ENCODE data around the gene ORC5.
"Not testable (repeated sequence)": the region's sequence is repeated elsewhere in the genome, so short reads cannot be mapped to it uniquely, and the experiment has no call there.

ORC5 gene

DNA sequence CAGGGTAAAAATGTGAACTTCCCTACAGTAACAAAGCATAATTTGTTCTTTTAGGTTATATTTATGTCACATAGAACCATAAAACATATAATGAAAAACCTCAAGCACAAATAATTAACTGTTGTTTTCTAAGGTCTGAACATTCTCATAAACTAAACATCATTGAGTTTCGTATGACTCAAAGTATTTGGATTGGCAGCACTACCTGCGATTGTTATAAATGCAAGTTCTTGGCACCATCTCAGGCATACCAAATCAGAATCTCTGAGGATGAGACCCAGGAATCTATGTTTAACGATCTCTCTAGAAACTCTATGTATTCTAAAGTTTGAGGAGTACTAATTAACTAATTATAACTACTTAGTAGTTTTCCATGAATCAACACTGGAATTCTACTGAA is 22.5 kb downstream of the ORC5 start:
- no peak for DNase-seq

DNA sequence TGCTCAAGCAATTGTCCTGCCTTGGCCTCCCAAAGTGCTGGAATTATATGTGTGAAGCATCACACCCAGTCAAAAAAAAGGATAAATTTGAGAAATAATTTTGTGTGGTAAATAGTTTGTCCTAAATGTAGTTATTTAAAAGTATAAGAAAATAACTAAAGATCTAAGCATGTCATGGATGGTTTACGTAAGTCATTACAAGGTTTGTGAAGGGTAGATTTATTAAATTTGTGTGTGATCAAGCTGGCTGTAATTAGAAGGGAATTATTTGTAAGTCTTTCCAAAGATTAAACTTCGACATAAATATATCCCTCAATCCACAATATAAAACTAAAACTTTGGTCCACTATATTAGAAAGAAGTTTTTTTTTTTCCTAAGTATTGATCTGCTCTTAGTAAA is 28.6 kb downstream of the ORC5 start:
- DNase-seq = no peak

DNA sequence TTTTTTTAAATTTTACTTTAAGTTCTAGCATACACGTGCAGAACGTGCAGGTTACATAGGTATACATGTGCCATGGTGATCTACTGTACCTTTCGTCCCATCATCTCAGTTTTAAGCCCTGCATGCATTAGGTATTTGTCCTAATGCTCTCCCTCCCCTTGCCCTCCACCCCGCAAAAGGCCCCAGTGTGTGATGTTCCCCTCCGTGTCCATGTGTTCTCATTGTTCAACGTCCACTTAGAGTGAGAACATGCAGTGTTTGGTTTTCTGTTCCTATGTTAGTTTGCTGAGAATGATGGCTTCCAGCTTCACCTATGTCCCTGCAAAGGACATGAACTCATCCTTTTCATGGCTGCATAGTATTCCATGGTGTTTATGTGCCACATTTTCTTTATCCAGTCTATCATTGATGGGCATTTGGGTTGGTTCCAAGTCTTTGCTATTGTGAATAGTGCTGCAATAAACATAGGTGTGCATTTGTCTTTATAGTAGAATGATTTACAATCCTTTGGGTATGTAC is 30.2 kb downstream of the ORC5 start:
- not testable (repeated sequence) for DNase-seq

DNA sequence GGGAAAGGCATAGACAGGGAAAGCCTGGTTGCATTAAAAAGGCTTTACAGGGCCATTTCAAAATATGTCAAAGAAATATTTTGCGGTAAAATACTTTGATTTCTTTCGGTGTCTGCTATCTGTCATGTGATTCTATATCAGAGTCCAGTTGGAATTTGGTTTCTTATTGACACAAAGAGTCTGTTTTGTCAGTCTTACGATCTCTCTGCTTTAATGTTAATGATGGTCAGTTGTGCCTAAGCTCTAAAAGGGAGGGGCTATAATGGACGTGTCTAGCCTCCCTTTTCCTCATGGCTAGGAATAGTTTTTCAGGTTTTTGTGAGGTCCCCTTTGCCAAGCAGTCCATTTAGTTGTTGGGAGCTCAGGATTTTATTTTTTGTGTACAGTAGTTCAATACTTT is 31.5 kb downstream of the ORC5 start:
- DNase-seq = no peak

DNA sequence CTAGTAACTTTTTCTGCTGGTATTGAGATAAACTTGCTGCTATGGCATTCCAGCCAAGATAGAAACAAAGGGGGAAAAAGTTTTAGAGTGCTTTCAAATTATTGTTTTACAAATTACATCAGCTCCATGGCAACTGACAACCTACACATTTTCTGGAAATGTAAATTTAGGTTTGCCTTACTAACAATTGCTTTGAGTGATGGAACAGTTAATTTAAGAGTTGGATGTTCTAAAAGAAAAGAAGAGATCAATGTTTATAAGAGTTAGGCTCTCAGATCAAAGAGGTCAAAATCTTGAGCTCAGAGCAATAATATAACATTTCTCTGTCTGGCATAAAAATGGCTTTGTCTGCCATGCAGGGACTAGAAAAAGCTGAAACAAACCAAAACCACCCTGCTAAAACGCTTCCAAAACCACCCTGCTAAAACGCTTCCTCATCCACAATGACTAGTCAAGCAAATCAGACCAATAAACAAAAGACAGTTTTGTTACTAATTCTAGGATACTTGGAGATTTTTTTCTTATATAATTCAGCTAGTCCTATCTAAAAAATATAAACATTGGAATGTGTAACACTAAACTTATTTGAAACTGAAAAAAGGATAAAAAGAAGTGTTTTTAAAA is 32.3 kb downstream of the ORC5 start:
- DNase-seq = no peak

DNA sequence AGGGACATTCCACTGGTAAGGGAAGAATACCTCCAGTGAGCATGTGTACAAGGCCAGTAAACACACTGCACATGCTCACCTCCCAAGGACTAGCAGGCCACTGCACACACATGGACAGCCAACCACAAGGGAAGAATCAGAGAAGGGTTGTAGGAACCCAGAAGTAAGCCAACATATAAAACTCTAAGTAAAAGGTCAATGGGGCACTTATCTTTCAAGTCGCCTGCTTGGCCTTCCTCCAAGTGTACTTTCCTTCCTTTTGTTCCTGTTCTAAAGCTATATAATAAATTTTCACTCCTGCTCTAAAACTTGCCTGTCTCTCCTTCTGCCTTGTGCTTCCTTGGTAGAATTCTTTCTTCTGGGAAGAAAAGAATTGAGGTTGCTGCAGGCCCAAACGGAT is 33.0 kb downstream of the ORC5 start:
- DNase-seq = no peak

DNA sequence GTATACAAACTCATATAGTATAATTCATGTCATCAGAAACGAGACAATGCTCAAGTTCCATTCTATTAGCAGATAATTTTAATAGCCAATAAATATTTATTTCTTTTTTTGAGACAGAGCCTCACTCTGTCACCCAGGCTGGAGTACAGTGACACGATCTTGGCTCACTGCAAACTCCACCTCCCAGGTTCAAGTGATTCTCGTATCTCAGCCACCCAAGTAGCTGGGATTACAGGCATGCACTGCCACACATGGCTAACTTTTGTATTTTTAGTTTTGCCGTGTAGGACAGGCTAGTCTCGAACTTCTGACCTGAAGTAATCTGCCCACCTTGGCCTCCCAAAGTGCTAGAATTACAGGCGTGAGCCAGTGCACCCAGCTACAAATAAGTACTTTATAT is 45.7 kb downstream of the ORC5 start:
- DNase-seq = no peak

DNA sequence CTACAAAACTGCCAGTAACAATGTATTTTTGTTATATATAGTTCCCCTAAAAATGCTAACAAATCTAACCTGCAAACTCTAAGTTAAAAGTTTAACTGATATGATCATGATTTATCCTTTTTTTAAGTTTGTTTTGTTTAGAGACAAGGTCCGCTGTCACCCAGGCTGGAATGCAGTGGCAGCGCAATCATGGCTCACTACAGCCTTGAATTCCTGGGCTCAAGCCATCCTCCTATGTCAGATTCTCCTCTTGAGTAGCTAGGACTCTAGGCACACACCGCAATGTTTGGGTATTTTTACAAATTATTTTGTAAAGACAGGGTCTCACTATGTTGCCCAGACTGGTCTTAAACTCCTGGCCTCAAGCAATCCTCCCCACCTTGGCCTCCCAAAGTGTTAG is 46.6 kb downstream of the ORC5 start:
- no peak for DNase-seq

DNA sequence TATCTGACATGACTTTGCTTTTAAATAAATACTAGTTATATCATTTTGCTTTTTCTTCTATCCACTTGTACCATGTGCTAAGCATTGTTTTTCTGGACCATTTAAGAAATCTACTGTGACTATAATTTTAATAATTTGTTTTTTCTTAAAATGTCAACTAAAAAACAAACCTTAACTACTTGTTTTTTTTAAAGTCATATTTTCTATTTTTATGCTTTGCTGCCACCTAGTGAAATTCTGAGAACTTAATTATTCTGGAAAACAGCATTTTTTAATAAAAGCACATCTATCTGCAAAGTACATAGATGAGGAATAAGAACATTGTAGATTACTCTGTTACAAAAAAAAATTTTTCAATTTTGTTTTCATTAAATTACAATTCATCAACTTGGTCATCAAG is 47.4 kb downstream of the ORC5 start:
- DNase-seq = peak in 1 of 2 donors; percentile 6

DNA sequence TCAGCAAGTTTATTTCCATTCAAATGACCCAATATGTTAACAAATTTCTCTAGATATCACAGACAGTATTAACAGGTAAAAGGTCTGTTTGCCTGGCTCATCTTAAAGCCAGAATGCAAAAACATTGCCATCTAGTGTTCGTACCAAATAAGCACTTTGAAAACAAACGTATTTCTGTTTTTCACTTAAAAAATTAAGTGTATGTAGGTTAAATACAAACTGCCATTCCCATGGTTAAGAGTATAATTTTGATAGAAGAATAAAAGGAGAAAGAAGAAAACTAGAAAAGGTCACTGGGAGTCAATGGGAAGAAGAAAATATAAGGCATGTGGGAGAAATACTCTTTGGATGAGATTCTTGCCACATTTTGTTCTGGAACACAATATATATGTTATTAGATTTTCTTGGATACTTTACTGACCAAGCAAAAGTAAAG is 51.0 kb downstream of the ORC5 start:
- peak in 1 of 2 donors; percentile 15 for DNase-seq

DNA sequence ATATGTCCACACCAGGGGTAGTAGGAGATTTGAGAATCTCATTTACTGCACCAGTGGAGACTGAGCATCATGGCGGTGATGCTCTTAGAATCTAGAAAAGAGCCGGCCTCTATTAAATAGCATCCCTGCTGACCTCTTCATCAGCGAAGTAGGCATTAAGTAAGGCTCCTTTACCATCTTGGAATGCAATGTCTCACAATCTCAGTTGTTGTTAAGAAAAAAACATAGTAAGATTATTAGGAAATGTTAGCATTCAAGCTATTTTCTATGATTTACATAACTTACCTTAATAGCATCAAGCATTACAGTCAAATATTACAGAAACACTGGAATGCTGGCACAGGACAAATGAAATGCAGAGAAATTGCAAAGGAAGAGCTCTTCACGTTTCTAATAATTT is 54.5 kb downstream of the ORC5 start:
- no peak for DNase-seq

DNA sequence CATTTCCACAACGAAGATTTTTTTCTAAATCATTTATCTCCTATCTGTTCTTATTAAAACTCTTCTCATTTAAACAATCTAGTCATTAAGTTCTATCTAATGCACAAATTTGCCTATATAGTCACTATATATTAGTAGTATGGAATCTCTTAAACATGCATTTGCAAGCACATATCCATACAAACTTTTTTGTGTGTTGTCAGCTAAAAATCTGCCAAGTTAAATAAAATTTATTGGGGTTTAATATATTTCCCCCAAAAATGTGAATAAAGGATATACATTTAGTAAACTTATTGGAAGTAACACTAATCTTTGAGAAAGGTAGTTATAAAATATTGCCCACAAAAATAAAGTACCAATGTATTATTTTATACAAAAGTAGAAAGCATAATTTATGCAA is 55.3 kb downstream of the ORC5 start:
- DNase-seq = no peak

DNA sequence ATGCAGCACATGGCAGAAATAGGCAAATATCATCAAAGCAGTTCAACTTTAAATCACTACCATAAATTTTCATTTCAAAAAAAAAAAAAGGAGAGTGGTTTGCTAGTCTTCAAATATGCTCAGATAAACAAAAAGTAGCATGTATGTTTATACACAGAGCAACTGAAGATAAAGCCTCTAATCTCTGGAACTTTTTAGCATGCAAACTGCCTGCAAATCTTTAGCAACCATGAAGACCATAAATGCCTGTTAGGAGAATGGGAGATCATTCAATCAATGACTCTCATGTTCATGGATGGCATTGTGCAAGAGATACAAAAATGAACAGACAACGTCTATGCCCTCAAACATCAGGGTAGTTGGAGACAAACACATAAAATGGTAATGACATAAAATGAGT is 57.3 kb downstream of the ORC5 start:
- DNase-seq = no peak

DNA sequence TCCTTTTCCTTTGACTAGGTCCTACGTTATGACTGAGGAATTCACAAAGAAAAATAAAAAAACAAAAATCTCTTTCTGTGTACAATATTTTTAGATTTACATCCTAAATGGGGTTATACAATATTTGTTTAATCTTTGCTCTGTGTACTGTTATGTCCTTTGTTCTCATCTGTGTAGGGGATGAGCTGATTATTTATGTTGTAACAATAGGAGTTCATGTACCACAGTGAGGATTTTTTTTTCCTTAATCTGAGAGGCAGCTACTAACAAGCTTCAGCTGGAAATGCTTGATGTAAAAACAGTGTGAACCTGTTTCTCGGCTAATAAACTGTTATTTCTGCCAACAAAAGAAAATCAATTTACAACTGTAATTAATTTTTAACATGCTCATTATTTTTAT is 58.0 kb downstream of the ORC5 start:
- DNase-seq = no peak

DNA sequence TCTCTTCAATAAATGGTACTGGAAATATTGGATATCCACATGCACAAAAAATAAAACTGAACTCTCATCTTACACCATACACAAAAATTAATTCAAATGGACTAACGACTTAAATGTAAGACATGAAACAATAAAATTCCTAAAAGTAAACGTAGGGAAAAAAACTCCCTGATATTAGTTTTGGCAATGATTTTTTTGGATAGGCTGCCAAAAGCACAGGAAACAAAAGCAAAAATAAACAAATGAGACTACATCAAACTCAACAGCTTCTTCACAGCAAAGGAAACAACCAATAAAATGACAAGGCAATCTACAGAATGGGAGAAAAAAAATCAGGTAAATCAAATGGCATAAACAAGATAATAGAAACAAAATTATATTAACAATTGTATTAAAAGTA is 65.7 kb downstream of the ORC5 start:
- DNase-seq = no peak

DNA sequence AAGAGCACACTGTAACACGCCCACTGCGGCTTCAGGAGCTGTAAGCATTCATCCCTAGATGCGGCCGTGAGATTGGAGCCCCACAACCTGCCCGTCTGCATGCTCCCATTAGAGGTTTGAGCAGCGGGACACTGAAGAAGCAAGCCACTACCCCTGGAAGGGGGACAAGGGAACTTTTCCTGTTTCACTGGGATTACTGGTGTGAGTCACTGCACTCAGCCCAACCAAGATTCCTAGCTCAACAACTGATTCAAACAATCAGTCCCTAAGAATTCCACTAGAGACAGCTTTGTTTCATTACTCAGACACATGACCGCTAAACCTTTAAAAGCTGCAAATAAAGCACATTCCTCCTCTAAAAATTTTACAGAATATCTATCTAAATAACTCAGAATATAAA is 69.8 kb downstream of the ORC5 start:
- no peak for DNase-seq

DNA sequence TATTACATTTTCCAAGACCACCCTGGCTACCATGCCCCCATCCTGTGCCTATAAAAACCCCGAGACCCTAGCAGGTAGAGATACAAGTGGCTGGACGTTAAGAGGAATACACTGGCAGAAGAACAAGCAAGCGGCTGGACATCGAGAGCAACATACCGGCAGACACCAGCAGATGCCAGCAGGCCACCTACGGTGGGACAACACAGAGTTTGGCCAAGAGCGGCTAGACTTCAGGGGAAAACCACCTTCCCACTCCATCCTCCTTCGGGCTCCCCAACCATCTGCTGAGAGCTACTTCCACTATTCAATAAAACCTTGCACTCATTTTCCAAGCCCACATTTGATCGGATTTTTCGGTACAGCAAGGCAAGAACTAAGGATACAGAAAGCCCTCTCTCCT is 70.3 kb downstream of the ORC5 start:
- no peak for DNase-seq

DNA sequence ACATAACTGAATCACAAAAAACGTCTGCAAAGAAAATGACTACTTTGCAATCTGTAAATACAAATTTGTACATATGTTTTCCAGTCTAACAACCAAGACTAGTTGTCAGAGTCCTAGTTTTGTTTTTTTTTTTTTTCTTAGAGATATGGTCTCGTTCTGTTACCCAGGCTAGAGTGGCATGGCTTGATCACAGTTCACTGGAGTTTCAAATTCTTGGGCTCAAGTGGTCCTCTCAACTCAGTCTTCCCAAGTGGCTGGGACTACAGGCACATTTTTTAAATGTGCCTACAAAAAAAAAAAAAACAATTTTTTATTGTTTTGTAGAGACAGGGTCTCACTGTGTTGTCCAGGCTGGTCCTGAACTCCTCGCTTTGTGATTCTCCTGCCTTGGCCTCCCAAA is 70.8 kb downstream of the ORC5 start:
- no peak for DNase-seq

DNA sequence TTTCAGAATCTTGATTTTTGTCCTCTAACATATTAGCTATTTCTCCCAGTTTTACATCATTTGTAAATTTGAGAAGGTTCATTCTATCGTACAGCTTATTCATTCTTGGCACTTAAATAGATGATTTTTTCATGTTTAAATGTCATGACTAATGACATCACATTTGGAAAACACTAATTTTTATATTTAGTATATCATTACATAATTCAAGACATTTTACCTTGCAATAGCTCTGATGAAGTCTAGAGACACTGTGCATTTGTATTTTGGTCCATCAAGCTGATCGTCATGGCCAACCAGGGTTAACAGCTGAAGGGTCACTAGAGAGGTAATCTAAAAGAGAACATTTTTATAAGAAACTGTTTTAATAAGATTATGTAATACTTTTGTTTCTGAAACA is 71.3 kb downstream of the ORC5 start:
- DNase-seq = no peak

DNA sequence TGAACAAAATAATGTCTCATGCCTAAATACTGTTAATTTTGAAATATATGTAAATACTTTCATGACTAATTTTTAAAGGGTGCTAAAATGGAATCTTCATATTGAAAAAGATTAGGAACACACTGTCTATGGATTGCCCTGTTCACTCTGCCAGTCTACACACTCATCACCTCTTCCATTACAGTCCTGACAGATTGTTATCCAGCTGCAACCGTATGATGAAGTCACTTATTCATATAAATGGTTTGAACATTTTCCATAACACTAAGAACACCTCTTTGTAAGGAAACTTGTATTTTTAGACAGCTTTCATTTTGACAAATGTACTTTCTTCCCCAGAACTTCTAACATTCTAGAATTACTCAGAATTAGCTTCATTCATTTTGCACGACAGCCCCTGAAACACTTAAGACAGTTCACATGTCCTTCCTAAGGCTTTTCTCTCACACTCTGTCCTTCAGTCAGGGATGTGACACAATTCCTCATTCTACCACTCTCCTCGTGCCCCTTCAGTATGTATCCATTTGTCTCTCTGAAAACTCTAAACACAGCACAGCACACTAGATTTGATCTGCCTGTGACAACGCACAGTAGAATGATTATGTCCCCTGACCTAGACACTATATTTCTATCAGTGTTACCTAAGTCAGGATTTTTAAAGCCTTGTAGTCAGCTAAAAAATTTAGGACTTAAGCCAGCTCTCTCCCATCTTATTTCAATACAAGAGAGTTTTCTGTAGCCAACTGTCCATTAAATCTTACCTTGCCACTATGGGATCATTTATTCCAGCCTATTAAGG is 71.9 kb downstream of the ORC5 start:
- no peak for DNase-seq

DNA sequence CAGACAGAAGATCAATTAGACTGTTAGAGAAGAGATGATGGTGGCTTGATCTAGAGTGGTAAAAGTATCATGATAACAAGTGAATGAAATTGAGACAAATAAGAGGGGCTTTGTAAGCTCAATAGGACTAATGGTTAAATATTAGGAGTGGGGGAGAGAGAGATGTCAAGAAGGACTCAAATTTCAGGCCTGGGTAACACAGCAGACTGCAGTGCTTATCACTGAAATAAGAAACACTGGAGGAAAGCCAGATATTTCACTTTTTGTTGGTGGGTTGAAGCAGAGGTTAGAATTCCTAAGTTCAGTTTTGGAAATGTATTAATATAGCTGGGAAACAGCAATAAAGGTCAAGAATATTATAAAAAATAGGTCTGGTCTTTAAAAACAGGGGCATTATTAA is 74.6 kb downstream of the ORC5 start:
- no peak for DNase-seq

DNA sequence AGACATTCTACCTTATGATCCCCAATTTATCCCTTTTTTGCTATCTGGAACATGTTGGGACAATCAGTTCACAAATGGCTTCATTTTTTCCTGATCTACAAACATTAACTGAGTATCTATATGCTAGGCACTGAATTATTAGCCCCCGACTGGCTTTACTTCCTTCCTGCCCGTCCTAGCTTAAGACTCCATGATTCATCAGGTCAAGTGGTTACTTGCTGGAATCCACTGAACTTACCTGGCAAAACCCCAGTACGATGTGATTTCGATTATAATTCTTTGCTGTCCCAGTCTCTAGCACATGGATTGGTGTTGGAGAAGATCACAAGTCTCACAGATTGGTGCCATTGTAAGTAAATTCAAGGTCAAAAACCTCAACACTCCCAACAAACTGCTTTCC is 77.1 kb downstream of the ORC5 start:
- DNase-seq = no peak

DNA sequence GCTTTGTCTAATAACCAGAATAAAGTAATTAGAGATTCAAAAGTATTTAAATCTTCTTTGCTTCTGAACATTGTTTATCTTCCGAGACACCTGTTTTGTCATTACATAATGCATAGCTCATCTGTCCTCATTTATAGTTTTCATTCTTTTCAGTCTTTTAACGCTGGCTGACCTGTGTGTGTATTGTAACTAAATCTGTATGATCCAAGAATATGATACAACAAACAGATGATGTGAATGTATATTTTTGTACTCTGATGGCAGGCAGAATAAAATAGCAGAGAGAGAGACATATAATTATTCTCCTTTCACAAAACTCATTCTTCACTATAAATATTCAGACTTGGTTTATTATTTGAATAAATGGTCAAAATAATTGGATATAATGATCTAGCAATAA is 80.6 kb downstream of the ORC5 start:
- DNase-seq = no peak

DNA sequence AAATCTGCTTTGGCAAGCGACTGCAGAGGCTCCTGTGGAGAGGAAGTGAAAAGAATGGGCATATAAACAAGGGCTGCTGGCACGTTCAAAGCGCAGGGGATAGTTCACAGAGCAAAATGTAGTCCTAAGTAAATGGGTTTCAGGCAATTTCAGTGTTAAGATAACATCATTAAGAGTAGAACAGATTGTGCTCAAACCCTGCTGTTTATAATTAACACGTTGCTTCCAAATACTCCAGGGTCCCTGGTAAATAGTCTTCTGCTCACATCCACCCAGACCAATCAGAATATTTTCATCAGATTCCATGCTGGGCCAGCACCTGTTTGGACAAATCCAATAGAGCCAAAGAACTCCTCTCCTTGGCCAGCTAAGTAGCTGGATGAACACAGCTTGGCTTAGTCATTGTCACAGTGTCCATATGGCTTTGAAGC is 81.4 kb downstream of the ORC5 start:
- DNase-seq = no peak

All from CD4-positive, alpha-beta T cell treated with Interleukin-1 beta for 1 hour (primary cell).